Astrocyte (in vitro differentiated cells and primary cell): ENCODE results near the gene MLXIP. TPM values are rescaled to one million over a fixed set of nuclear protein-coding genes. Genes with fewer than 3 reads are reported as not detected.

Experiments
- DNase-seq: peaks from one replicate; pipeline ENCODE4 v3.0.0-alpha.2; 2010; ENCODE audit warnings: low read depth
- FAIRE-seq: peaks from 2 replicates; lab custom pipeline; 2011; peaks lifted over from hg19 to GRCh38; lab: Jason Lieb, UNC
- H2AFZ ChIP-seq: 2 replicates; pipeline ENCODE4 v1.6.0; 2012; ENCODE audit warnings: low read depth, low read length, inconsistent platforms
- H3K27ac ChIP-seq: 2 replicates; pipeline ENCODE4 v1.5.1; 2011; ENCODE audit warnings: low read depth, low read length, inconsistent platforms
- H3K27me3 ChIP-seq: 2 replicates; pipeline ENCODE4 v1.6.0; 2011; ENCODE audit warnings: low read length, inconsistent platforms; ENCODE audit not compliant: insufficient read depth
- H3K36me3 ChIP-seq: 2 replicates; pipeline ENCODE4 v1.5.1; 2011; ENCODE audit warnings: low read length, inconsistent platforms; ENCODE audit not compliant: insufficient read depth
- H3K4me1 ChIP-seq: 2 replicates; pipeline ENCODE4 v1.5.1; 2011; ENCODE audit warnings: low read length, inconsistent platforms; ENCODE audit not compliant: insufficient read depth
- H3K4me2 ChIP-seq: 2 replicates; pipeline ENCODE4 v1.6.0; 2012; ENCODE audit warnings: low read length, inconsistent platforms
- H3K4me3 ChIP-seq: 2 replicates; pipeline ENCODE4 v1.5.1; 2011; ENCODE audit warnings: low read depth, mild to moderate bottlenecking, low read length, inconsistent platforms; ENCODE audit not compliant: insufficient read depth
- H3K79me2 ChIP-seq: 2 replicates; pipeline ENCODE4 v1.6.0; 2012; ENCODE audit warnings: mild to moderate bottlenecking, low read length, inconsistent platforms; ENCODE audit not compliant: insufficient read depth
- H3K9ac ChIP-seq: 2 replicates; pipeline ENCODE4 v1.6.0; 2012; ENCODE audit warnings: mild to moderate bottlenecking, low read length, inconsistent platforms
- H3K9me3 ChIP-seq: 2 replicates; pipeline ENCODE4 v1.5.1; 2012; ENCODE audit warnings: low read depth, mild to moderate bottlenecking, low read length, inconsistent platforms; ENCODE audit not compliant: insufficient read depth
- H4K20me1 ChIP-seq: 2 replicates; pipeline ENCODE4 v1.6.0; 2012; ENCODE audit warnings: low read length, inconsistent platforms; ENCODE audit not compliant: insufficient read depth
- H3K27ac Mint-ChIP-seq: one replicate; pipeline ENCODE4 v1.8.0; 2021; ENCODE audit warnings: mild to moderate bottlenecking, mixed read lengths; ENCODE audit not compliant: unreplicated experiment
- H3K27me3 Mint-ChIP-seq: one replicate; pipeline ENCODE4 v1.8.0; 2021; ENCODE audit warnings: low read depth, mixed read lengths; ENCODE audit not compliant: unreplicated experiment
- H3K36me3 Mint-ChIP-seq: one replicate; pipeline ENCODE4 v1.8.0; 2021; ENCODE audit warnings: low read depth, mixed read lengths; ENCODE audit not compliant: unreplicated experiment
- H3K4me1 Mint-ChIP-seq: one replicate; pipeline ENCODE4 v1.8.0; 2021; ENCODE audit warnings: low read depth, mixed read lengths; ENCODE audit not compliant: unreplicated experiment
- H3K4me3 Mint-ChIP-seq: one replicate; pipeline ENCODE4 v1.8.0; 2021; ENCODE audit warnings: mild to moderate bottlenecking, moderate library complexity, mixed read lengths; ENCODE audit not compliant: unreplicated experiment
- H3K9me3 Mint-ChIP-seq: one replicate; pipeline ENCODE4 v1.8.0; 2021; ENCODE audit warnings: mild to moderate bottlenecking, mixed read lengths; ENCODE audit not compliant: unreplicated experiment
- EZH2 ChIP-seq: IDR thresholded peaks from 2 replicates; pipeline ENCODE4 v1.6.1; 2012; ENCODE audit warnings: mild to moderate bottlenecking, low read length, inconsistent platforms; ENCODE audit not compliant: insufficient read depth
- total RNA-seq: library from RNA; stranded (reverse); gene quantifications from 2 replicates; pipeline ENCODE4 v1.2.1, GENCODE V29; 2021
- TF ChIP-seq, protein P1 (sequence below): IDR thresholded peaks from 2 replicates; pipeline ENCODE4 v1.5.1; 2011; ENCODE audit warnings: low read depth, mild to moderate bottlenecking, inconsistent platforms, low read length, moderate library complexity; ENCODE audit not compliant: insufficient read depth

Gene MLXIP
- total RNA-seq, 1 donor from 2014 or later: 62.5 TPM

DNA sequence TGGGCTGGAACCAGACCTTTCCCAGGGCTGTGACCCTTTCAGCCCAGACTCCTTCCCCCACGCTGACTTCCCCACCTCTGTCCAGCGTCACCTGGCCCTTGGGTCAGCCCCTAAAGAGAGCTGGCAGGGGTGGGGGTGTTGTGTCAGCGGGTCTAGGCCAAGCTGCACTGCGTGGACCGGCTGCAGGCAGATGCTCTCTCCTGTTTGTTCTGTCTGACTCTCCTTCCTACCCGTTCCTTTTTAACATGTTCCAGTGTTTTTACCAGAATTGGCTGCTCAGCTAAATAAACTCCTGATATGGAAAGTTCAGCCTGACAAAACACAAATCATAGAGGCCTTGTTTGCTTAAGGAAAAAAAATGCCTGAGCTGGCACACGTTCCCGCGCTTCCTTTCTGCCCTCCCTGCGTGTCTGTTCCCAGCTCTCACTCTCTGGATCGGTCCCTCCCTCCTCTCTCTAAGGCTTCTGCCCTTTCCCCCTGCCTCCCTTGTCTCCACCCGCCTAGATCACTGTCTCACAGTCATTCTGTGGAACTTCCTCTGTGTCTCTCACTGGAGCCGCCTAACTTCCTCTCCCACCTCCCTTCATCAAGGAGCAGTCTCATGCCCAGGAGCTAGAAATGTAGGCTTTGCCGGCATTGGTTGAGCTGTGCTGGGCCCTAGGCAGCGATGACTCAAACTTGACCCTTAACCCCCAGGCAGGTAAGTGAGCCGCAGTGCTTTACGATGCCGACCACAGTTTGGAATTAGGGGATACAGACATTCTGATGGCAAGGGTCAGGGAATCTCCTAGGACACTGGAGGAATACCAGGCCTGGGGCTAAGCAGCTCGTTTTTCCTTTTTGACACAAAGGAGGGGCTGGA, 15.5 kb upstream of the MLXIP start:
- no peak overlapping the region for H3K4me3 Mint-ChIP-seq
- peaks cover 19% of the 10 kb centered on the region for H3K4me1 Mint-ChIP-seq
- Histone ChIP-seq H2AFZ (peak overlapping the region; percentile 67), H3K36me3 (no peaks in the 10 kb centered on the region), H3K9ac (peak overlapping the region; percentile 57), H3K4me3 (no peak overlapping the region), H3K79me2 (no peaks in the 10 kb centered on the region), H3K4me1 (peaks cover 34% of the 10 kb centered on the region), H3K9me3 (no peaks in the 10 kb centered on the region), H4K20me1 (peaks cover under 1% of the 10 kb centered on the region), H3K27ac (peak overlapping the region; percentile 38), H3K4me2 (peak overlapping the region; percentile 67), H3K27me3 (no peaks in the 10 kb centered on the region)
- H3K27me3 Mint-ChIP-seq: no peaks in the 10 kb centered on the region
- H3K27ac Mint-ChIP-seq: peak overlapping the region; percentile 85
- FAIRE-seq (no peak), DNase-seq (peak; percentile 47)
- no peaks in the 10 kb centered on the region for H3K9me3 Mint-ChIP-seq
- H3K36me3 Mint-ChIP-seq: peaks cover 17% of the 10 kb centered on the region
- no peak for TF ChIP-seq EZH2
- TF ChIP-seq, protein P1, sequence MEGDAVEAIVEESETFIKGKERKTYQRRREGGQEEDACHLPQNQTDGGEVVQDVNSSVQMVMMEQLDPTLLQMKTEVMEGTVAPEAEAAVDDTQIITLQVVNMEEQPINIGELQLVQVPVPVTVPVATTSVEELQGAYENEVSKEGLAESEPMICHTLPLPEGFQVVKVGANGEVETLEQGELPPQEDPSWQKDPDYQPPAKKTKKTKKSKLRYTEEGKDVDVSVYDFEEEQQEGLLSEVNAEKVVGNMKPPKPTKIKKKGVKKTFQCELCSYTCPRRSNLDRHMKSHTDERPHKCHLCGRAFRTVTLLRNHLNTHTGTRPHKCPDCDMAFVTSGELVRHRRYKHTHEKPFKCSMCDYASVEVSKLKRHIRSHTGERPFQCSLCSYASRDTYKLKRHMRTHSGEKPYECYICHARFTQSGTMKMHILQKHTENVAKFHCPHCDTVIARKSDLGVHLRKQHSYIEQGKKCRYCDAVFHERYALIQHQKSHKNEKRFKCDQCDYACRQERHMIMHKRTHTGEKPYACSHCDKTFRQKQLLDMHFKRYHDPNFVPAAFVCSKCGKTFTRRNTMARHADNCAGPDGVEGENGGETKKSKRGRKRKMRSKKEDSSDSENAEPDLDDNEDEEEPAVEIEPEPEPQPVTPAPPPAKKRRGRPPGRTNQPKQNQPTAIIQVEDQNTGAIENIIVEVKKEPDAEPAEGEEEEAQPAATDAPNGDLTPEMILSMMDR: no peak

DNA sequence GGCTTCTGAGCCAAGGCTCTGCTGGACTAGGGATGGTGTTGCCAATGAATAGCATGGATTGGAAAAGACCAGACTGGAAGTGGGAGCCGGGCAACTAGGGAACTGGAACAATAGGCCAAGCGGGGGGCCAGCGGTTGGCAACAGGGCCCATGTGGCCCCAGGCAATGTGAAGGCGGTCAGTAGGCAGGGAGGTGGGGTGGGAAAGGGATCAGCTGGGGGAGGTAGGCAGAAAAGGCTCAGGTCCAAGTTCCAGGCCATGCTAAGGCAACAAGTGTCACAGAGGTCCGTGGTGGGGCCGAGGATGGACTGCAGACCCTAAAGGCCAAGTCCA, 14.9 kb upstream of the MLXIP start:
- Mint-ChIP-seq H3K4me3 (peak overlapping the region; percentile 40), H3K27ac (peak overlapping the region; percentile 85), H3K36me3 (peaks cover 16% of the 10 kb centered on the region), H3K27me3 (no peaks in the 10 kb centered on the region), H3K4me1 (peaks cover 19% of the 10 kb centered on the region), H3K9me3 (no peaks in the 10 kb centered on the region)
- Histone ChIP-seq H3K9me3 (no peaks in the 10 kb centered on the region), H3K4me3 (no peak overlapping the region), H3K4me2 (peak overlapping the region; percentile 67), H3K27me3 (no peaks in the 10 kb centered on the region), H3K36me3 (no peaks in the 10 kb centered on the region), H3K79me2 (no peaks in the 10 kb centered on the region), H4K20me1 (peaks cover 4% of the 10 kb centered on the region), H2AFZ (peak overlapping the region; percentile 1), H3K27ac (peak overlapping the region; percentile 38), H3K9ac (peak overlapping the region; percentile 57), H3K4me1 (peaks cover 36% of the 10 kb centered on the region)
- FAIRE-seq: no peak
- no peak for TF ChIP-seq EZH2
- TF ChIP-seq, protein P1: no peak
- DNase-seq: no peak
